ENCODE results near the gene SLC6A6.

DNA sequence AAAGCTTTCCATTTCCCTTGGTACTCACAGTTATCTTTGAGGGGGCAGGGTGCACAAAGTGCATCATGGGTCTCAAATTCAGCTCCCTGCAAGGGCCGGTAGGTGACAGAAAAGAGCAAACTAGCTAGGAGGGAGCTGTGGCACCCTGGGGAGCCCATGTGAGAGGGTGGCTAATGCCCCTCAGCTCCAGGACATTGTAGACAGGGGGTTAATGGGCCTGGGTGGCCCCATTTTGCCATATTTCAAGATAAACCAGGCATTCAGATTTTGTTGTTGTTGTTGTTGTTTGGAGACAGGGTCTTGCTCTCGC, 3.7 kb upstream of the SLC6A6 start:
- no peak for TF ChIP-seq GATA3 (IDR thresholded peaks at IDR 0.05; ENCODE audit: low read depth, low read length)
- no peak for TF ChIP-seq GATA2 (IDR thresholded peaks at IDR 0.05; ENCODE audit: low read depth, low read length)

All from SH-SY5Y (cell line).